ENCODE measurements around the gene TIMP2.
"Not testable (repeated sequence)": the region's sequence is repeated elsewhere in the genome, so short reads cannot be mapped to it uniquely, and the experiment has no call there.

TIMP2 gene

GRCh38 chr17:78925234-78925633 lies at the start of gene TIMP2:
TIMP2 (minus strand) TSS chr17:78925387; CDS start chr17:78925088, 299 bp downstream.
- DNase-seq (ENCODE audit: low read depth) = peak; percentile 25

- no peak for DNase-seq (ENCODE audit: low read depth)
Observed at GRCh38 chr17:78973792-78974520, 48.8 kb upstream of the TIMP2 start.

- no peak for DNase-seq (ENCODE audit: low read depth)
Observed at GRCh38 chr17:78973196-78973595, 48.0 kb upstream of the TIMP2 start.

GRCh38 chr17:78972507-78973105 lies 47.4 kb upstream of the TIMP2 start:
- DNase-seq (ENCODE audit: low read depth) = no peak

GRCh38 chr17:78971756-78972506 lies 46.7 kb upstream of the TIMP2 start:
- DNase-seq (ENCODE audit: low read depth) = no peak

GRCh38 chr17:78970834-78971755 lies 45.9 kb upstream of the TIMP2 start:
- peak; percentile 67 for DNase-seq (ENCODE audit: low read depth)

- no peak for DNase-seq (ENCODE audit: low read depth)
Observed at GRCh38 chr17:78969865-78970264, 44.7 kb upstream of the TIMP2 start.

GRCh38 chr17:78967782-78968362 lies 42.7 kb upstream of the TIMP2 start:
- no peak for DNase-seq (ENCODE audit: low read depth)

GRCh38 chr17:78966910-78967600 lies 41.9 kb upstream of the TIMP2 start:
- no peak for DNase-seq (ENCODE audit: low read depth)

- DNase-seq (ENCODE audit: low read depth) = no peak
Observed at GRCh38 chr17:78966123-78966813, 41.1 kb upstream of the TIMP2 start.

- no peak for DNase-seq (ENCODE audit: low read depth)
Observed at GRCh38 chr17:78965491-78965924, 40.3 kb upstream of the TIMP2 start.

GRCh38 chr17:78963378-78963777 lies 38.2 kb upstream of the TIMP2 start:
- no peak for DNase-seq (ENCODE audit: low read depth)

GRCh38 chr17:78962984-78963348 lies 37.8 kb upstream of the TIMP2 start:
- not testable (repeated sequence) for DNase-seq (ENCODE audit: low read depth)

GRCh38 chr17:78962345-78962983 lies 37.3 kb upstream of the TIMP2 start:
- no peak for DNase-seq (ENCODE audit: low read depth)

- DNase-seq (ENCODE audit: low read depth) = no peak
Observed at GRCh38 chr17:78961571-78961970, 36.4 kb upstream of the TIMP2 start.

- DNase-seq (ENCODE audit: low read depth) = no peak
Observed at GRCh38 chr17:78960928-78961327, 35.7 kb upstream of the TIMP2 start.

GRCh38 chr17:78959803-78960202 lies 34.6 kb upstream of the TIMP2 start:
- no peak for DNase-seq (ENCODE audit: low read depth)

- no peak for DNase-seq (ENCODE audit: low read depth)
Observed at GRCh38 chr17:78958641-78959127, 33.5 kb upstream of the TIMP2 start.

GRCh38 chr17:78957128-78957527 lies 31.9 kb upstream of the TIMP2 start:
- no peak for DNase-seq (ENCODE audit: low read depth)

GRCh38 chr17:78956254-78956653 lies 31.1 kb upstream of the TIMP2 start:
- DNase-seq (ENCODE audit: low read depth) = no peak

Data from stimulated activated CD8-positive, alpha-beta memory T cell treated with anti-CD3 and anti-CD28 coated beads, Interleukin-15, amount 100 ng/mL, for 24 hours (primary cell).